Measurements from ENCODE around the gene SUFU. TPM values are rescaled to one million over a fixed set of nuclear protein-coding genes. Genes with fewer than 3 reads are reported as not detected.

The SUFU gene
- total and polyA plus RNA-seq, 4 donors = 1.8 to 3.8 (median 2.9) TPM

- no peaks in the 10 kb centered on the region for H3K36me3 ChIP-seq (ENCODE audit: control insufficient read depth in 4 of 4, insufficient read depth in 3 of 4, low read depth in 1 of 4, low read length in 3 of 4)
- no peaks in the 10 kb centered on the region for H3K27me3 ChIP-seq (ENCODE audit: control insufficient read depth in 4 of 4, insufficient read depth in 4 of 4, low read length in 3 of 4)
- H3K9ac ChIP-seq (ENCODE audit: low read depth in 1 of 2, low read length in 2 of 2) = no peak overlapping the region
- peak overlapping the region; percentile 41 to 59 for H3K27ac ChIP-seq (ENCODE audit: low read depth in 1 of 2, low read length in 2 of 2)
- DNase-seq (ENCODE audit: low spot score) = no peak
- no peaks in the 10 kb centered on the region for H3K9me3 ChIP-seq (ENCODE audit: control insufficient read depth in 4 of 4, low read length in 3 of 4)
- H3K4me1 ChIP-seq (ENCODE audit: control insufficient read depth in 4 of 4, insufficient read depth in 4 of 4, low read length in 3 of 4) = peaks cover 6 to 27% (median 14%) of the 10 kb centered on the region in 4 donors
- WGBS = 56% methylated on average over 19 of the region's 19 CpGs
- H3K4me3 ChIP-seq (ENCODE audit: low read depth in 1 of 3, low read length in 3 of 3) = no peak overlapping the region
- no peak for TF ChIP-seq RXRA (IDR thresholded peaks at IDR 0.05)
- no peak for TF ChIP-seq CTCF (IDR thresholded peaks at IDR 0.05; ENCODE audit: low read depth, low read length, missing input control)
- TF ChIP-seq SP1 (IDR thresholded peaks at IDR 0.05) = peak; percentile 26
- no peak for TF ChIP-seq REST (IDR thresholded peaks at IDR 0.05)
- TF ChIP-seq FOXA1 (IDR thresholded peaks at IDR 0.05) = no peak
- TF ChIP-seq ZBTB33 (IDR thresholded peaks at IDR 0.05) = no peak
- no peak for TF ChIP-seq EGR1 (IDR thresholded peaks at IDR 0.05; ENCODE audit: low read depth in 2 of 2)
- no peak for TF ChIP-seq HNF4A (conservative IDR thresholded peaks at IDR 0.05)
- TF ChIP-seq ATF3 (IDR thresholded peaks at IDR 0.05) = no peak
- TF ChIP-seq GABPA (IDR thresholded peaks at IDR 0.05 in 1 of 2, conservative IDR thresholded peaks at IDR 0.05 in 1 of 2) = no peak
- TF ChIP-seq RAD21 (IDR thresholded peaks at IDR 0.05) = peak in 1 of 2 donors; percentile 10
- TF ChIP-seq JUND (IDR thresholded peaks at IDR 0.05) = no peak
- no peak for TF ChIP-seq HNF4G (IDR thresholded peaks at IDR 0.05)
- no peak for TF ChIP-seq YY1 (IDR thresholded peaks at IDR 0.05)
- TF ChIP-seq MAX (IDR thresholded peaks at IDR 0.05) = no peak
- peak; percentile 47 for TF ChIP-seq NR2F2 (IDR thresholded peaks at IDR 0.05)
- no peak for TF ChIP-seq TAF1 (conservative IDR thresholded peaks at IDR 0.05)
- TF ChIP-seq FOXA2 (IDR thresholded peaks at IDR 0.05) = no peak
These were observed 170.2 kb downstream of the SUFU start for GRCh38 chr10:102673819-102674511.
